Measurements from ENCODE around the gene PRSS21.

Gene PRSS21, protein sequence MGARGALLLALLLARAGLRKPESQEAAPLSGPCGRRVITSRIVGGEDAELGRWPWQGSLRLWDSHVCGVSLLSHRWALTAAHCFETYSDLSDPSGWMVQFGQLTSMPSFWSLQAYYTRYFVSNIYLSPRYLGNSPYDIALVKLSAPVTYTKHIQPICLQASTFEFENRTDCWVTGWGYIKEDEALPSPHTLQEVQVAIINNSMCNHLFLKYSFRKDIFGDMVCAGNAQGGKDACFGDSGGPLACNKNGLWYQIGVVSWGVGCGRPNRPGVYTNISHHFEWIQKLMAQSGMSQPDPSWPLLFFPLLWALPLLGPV

DNA sequence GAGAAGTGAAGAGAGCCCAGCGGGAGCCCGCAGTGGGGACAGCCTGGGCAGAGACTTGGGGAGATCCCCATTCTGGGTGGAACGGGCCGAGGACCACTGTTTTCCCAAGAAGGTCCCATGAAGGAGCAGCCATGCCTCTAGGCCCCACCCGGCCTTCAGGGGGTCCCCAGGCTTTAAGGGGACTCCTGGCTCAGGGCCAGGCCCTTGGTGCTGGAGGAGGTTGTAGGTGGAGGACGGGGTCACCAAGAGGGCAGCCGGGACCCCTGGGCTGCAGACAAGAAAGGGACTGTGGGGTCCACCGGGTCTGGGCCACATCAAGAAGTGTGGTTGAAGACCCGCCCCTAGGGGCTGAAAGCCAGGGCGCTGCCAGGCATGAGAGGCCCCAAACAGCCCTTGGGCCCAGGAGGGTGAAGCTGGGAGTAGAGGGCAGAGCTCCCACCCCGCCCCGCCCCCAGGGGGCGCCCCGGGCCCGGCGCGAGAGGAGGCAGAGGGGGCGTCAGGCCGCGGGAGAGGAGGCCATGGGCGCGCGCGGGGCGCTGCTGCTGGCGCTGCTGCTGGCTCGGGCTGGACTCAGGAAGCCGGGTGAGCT lies at the start of gene PRSS21:
TSS of gene PRSS21 (plus strand) at position 487 of the 589 bp plus-strand sequence. CDS start at position 519, 32 bp downstream.
- no peak for DNase-seq

DNA sequence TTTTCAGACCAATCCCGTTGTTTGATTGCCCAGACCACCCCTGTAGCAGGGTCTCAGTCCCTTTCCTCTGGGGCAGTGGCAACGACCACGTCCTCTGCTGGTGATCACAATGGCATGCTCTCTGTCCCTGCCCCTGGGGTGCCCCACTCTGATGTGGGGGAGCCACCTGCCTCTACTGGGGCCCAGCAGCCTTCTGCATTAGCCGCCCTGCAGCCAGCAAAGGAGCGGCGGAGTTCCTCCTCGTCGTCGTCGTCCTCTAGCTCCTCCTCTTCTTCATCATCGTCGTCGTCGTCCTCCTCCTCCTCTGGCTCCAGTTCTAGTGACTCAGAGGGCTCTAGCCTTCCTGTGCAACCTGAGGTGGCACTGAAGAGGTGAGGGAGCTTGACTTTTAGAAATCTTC lies 49.1 kb upstream of the PRSS21 start:
- DNase-seq = no peak

DNA sequence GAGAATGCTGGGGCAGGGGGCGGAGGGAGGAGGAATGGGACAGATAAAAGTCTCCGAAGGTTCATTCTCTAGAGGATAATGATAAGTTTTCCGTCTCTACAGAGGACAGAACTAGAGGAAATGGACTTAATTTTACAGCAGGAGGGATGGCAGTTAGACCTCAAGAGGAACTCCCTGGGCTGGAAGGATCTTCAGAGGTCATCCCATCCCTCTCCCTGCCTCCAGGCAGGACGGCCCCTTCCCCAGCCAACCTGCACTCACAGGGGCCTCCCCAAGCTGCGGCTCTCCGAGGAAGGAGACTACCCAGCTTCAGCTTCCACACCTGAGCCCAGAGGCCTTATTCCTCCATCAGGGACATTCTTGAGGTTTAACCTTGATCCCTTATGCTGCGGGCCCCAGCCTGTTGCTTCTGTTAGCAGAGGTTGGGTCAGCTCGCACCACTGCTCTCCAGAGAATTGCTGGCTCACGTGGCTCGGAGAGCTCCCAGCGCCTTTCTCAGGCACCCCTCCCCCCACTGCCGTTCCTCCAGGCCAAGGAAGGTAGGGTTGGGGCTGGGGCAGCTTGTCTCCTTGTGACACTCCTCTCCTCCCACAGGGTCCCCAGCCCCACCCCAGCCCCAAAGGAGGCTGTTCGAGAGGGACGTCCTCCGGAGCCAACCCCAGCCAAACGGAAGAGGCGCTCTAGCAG lies 48.5 kb upstream of the PRSS21 start:
- DNase-seq = no peak

- no peak for DNase-seq
Observed at GRCh38 chr16:2769100-2769529, 47.9 kb upstream of the PRSS21 start.

GRCh38 chr16:2769675-2770056 lies 47.4 kb upstream of the PRSS21 start:
- DNase-seq = no peak

- DNase-seq = no peak
Observed at GRCh38 chr16:2770057-2770951, 46.7 kb upstream of the PRSS21 start.

GRCh38 chr16:2771496-2772402 lies 45.3 kb upstream of the PRSS21 start:
- DNase-seq = no peak

GRCh38 chr16:2773188-2773968 lies 43.7 kb upstream of the PRSS21 start:
- DNase-seq = no peak

- no peak for DNase-seq
Observed at GRCh38 chr16:2774161-2774891, 42.7 kb upstream of the PRSS21 start.

DNA sequence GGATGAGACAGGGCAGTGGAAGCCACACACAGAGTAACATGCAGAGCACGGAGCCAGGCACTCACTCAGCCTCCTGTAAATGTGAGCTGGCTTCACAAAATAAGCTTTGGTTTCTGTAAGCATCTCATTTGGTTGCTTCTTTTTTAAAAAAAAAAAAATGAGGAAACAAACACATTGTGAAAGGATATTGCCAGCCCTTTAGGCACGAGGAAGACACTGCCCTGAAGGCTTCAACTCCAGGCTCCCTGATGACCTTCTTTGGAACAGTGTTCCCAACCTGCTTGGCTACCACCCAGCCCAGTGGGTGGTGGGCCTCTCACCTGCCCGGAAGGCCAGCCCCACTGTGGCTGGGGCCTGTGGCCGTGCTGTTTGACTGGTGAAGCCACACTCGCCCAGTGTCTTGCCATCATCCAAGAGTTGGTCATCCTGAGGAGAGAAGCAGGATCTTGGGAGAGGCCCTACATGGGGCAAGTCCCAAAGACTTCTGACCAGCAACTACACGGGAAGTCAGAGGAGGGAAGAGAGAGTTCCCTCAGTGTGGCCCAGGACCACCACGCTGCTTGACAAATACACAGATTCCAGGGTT lies 41.8 kb upstream of the PRSS21 start:
- no peak for DNase-seq

DNA sequence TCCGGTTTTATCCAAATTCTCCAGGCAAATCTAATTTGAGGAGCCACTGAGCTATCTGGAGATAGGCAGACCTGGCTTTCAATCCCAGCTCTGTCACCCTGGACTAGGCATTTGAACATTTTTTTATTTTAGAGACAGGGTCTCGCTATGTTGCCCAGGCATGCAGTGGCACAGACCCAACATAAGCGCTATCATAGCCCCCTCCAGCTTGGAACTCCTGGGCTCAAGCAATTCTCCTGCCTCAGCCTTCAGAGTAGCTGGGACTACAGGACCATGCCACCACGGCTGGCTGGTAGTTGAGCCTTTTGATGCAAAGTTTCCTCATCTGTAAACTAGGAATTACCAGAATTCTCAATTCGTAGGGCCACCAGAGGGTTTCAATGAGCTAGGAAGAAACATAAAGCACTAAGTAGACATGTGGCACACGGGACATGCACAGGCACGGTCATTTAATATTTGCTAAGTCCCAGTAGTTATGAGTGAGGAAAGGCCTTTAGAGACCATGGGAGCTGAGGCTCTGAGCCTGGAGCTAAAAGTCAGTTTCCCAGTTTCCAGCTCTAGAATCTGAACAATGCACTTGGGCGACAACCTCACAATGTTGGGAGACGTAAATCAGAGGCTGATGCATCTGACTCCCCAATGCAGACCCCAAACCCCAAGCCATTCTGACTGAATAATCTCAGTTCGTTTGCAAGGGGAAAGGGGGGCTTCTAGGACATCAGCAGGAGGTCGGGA lies 41.1 kb upstream of the PRSS21 start:
- DNase-seq = no peak

- no peak for DNase-seq
Observed at GRCh38 chr16:2776500-2777139, 40.4 kb upstream of the PRSS21 start.

DNA sequence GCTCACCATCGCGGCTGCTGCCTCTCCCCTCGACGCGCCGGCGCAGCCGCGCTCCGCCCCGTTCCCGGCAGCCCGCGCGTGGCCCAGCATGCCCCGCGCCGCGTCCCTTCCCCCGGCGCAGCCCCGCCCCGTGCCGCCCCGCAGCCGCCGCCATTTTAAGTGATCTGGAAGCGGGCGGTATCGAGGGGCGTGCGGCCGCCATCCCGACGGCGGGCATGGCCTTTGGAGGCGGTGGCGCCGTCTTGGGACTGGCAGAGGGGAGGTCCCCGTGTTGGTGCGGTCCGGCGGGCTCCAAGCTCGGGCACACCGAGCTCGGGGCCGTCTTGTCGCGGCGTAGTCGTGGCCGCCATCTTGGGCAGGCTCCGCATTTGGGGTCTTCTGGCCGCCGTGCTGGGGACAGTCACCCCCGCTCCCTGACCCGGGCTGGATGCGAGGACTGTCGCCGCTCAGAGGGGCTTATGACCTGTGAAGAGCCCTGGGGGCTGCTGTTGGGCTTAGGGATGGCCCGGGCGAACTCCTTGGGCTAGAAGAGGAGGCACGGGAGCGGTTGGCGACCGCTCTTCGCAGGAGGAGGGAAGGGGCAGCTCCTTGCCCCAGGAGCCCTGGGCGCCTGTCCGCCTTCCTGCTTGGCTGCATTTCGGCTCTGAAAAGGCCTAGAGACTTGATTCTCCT lies 39.7 kb upstream of the PRSS21 start, which contains the start of gene ELOB:
TSS of gene ELOB (minus strand) at position 50 of the 672 bp plus-strand sequence. CDS start at position 9, 41 bp downstream.
- DNase-seq = peak; percentile 53 to 80

- DNase-seq = peak in 1 of 2 donors; percentile 47
Observed at GRCh38 chr16:2777903-2778629, 39.0 kb upstream of the PRSS21 start.

DNA sequence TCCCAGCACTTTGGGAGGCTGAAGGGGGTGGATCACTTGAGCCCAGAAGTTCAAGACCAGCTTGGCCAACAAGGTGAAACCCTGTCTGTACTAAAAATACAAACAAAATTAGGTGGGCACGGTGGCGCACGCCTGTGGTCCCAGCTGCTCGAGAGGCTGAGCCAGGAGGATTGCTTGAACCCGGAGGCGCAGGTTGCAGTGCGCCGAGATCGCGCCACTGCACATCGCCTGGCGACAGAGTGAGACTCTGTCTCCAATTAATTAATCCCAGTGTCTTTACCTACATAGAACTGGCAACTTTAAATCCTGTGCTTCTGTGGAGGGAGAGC lies 38.4 kb upstream of the PRSS21 start:
- DNase-seq = no peak

DNA sequence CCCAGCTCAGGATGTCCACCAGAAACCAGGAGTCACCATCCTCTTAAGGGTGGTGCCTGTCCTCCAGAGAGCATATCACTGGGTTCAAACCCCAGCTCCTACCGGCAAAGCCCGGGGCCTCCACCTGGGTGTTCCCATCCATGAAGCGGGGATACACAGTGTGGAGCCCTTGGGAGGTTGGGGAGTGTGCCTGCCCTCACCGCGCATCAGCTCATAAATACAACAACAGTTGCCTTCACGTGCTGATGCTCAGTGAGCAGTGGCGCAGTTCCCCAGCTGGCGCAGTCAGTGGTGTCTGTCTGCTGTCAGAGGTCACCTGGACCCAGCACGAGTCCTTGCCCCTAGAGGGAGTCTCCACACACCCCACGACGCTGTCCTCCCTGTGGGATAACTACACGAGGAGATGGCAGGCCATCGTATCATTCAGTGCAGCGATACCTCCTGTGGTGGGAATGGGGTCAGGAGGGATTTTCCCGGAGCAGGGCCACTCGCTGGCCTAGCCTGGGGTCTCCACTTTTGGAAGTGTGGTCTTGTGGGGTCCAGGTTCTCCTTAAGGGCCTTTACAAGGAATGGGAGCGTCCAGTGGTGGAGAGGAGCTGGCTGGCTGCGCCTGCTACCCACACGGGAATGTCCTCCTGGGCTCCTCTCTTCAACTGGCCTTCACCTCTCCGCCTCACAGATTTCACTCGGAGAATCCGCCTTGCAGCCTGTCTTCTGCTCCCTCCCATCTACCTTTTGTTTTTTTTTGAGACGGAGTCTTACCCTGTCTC lies 37.7 kb upstream of the PRSS21 start:
- DNase-seq = no peak

Data from hippocampal formation (tissue), 2 donors.